Epithelial cell of proximal tubule (primary cell): ENCODE measurements around the gene ACSF3. TPM values are rescaled to one million over a fixed set of nuclear protein-coding genes. Genes with fewer than 3 reads are reported as not detected.
"Not testable (repeated sequence)": the region's sequence is repeated elsewhere in the genome, so short reads cannot be mapped to it uniquely, and the experiment has no call there.

Experiments used
- DNase-seq: peaks from one replicate; pipeline ENCODE4 v3.0.0-alpha.2; 2011; ENCODE audit warnings: low read depth
- H3K4me3 ChIP-seq: 2 replicates; pipeline ENCODE4 v1.5.1; 2011; ENCODE audit warnings: low read depth, mild to moderate bottlenecking, low read length
- CTCF ChIP-seq: conservative IDR thresholded peaks from 2 replicates; pipeline ENCODE4 v1.5.1; 2012; ENCODE audit warnings: low read depth, mild to moderate bottlenecking, low read length
- total RNA-seq: library from RNA; depleted of rRNA; stranded (reverse); fragments of >200 nt; gene quantifications from 2 replicates; pipeline ENCODE4 v1.2.3, GENCODE V29; 2015

The ACSF3 gene
- total RNA-seq, 1 donor from 2014 or later = 16.5 TPM

- H3K4me3 ChIP-seq = peak overlapping the region; percentile 45
- DNase-seq = no peak
- no peak for TF ChIP-seq CTCF
Measured at GRCh38 chr16:89191901-89192185, 98.2 kb downstream of the ACSF3 start.

- DNase-seq = not testable (repeated sequence)
- peak overlapping the region; percentile 45 for H3K4me3 ChIP-seq
Measured at GRCh38 chr16:89192186-89192955, 98.7 kb downstream of the ACSF3 start.

GRCh38 chr16:89192956-89193575 is 99.4 kb downstream of the ACSF3 start:
- no peak for TF ChIP-seq CTCF
- DNase-seq = no peak
- H3K4me3 ChIP-seq = no peak overlapping the region

GRCh38 chr16:89193576-89194293 is 100.1 kb downstream of the ACSF3 start:
- TF ChIP-seq CTCF = no peak

GRCh38 chr16:89194340-89195311 is 101.0 kb downstream of the ACSF3 start:
- no peak for TF ChIP-seq CTCF
- DNase-seq = no peak
- no peak overlapping the region for H3K4me3 ChIP-seq

More at GRCh38 chr16:89193576-89194293, 100.1 kb downstream of the ACSF3 start:
- no peak for DNase-seq
- H3K4me3 ChIP-seq = no peak overlapping the region

GRCh38 chr16:89195521-89196171 is 102.0 kb downstream of the ACSF3 start:
- no peak for DNase-seq
- TF ChIP-seq CTCF = no peak

More at GRCh38 chr16:89195521-89196171, 102.0 kb downstream of the ACSF3 start:
- no peak overlapping the region for H3K4me3 ChIP-seq
